HepG2 (cell line): ENCODE measurements around the gene TIFAB. TPM values are rescaled to one million over a fixed set of nuclear protein-coding genes. Genes with fewer than 3 reads are reported as not detected.

ENCODE experiments used
- BRD4 ChIP-seq: sonication (generic); formaldehyde crosslinking; IDR thresholded peaks from 2 replicates; pipeline ENCODE4 v1.4.0; 2020; ENCODE audit warnings: missing genetic modification reagents
- CREB1 ChIP-seq, 2 experiments: fragments of 450-650 bp in 1 of 2; IDR thresholded peaks; 2 replicates each; pipeline ENCODE4 v1.6.1; 2016 to 2017; ENCODE audit warnings: control low read depth in 1 of 2, mild to moderate bottlenecking in 1 of 2, missing compliant biosample characterization in 1 of 2, missing genetic modification characterization in 1 of 2
- HOXD1 ChIP-seq: sonication (generic); formaldehyde crosslinking; IDR thresholded peaks from 2 replicates; pipeline ENCODE4 v1.5.0; 2020; ENCODE audit warnings: missing genetic modification reagents
- JUNB ChIP-seq: sonication (generic); formaldehyde crosslinking; IDR thresholded peaks from 2 replicates; pipeline ENCODE4 v1.8.0; 2022; ENCODE audit warnings: missing genetic modification reagents, mild to moderate bottlenecking, borderline replicate concordance
- MEIS1 ChIP-seq: sonication (generic); formaldehyde crosslinking; IDR thresholded peaks from 2 replicates; pipeline ENCODE4 v1.9.0; 2021; ENCODE audit warnings: mild to moderate bottlenecking, missing genetic modification reagents, moderate library complexity, borderline replicate concordance
- NR3C1 ChIP-seq: sonication (generic); formaldehyde crosslinking; IDR thresholded peaks from 2 replicates; pipeline ENCODE4 v1.4.0; 2020; ENCODE audit warnings: missing genetic modification reagents
- POLR2AphosphoS5 ChIP-seq: IDR thresholded peaks from 2 replicates; pipeline ENCODE4 v1.6.1; 2012; ENCODE audit warnings: low read depth, low read length
- RBFOX2 ChIP-seq: fragments of 200-400 bp; formaldehyde crosslinking; IDR thresholded peaks from 2 replicates; pipeline ENCODE4 v1.6.1; 2017; ENCODE audit warnings: low read depth, mild to moderate bottlenecking, low read length
- RNF2 ChIP-seq: fragments of 450-650 bp; conservative IDR thresholded peaks from 2 replicates; pipeline ENCODE4 v1.6.1; 2016; ENCODE audit warnings: low read depth
- SMAD3 ChIP-seq: sonication (generic); formaldehyde crosslinking; IDR thresholded peaks from 2 replicates; pipeline ENCODE4 v1.4.0; 2020; ENCODE audit warnings: missing genetic modification reagents
- SMARCC2 ChIP-seq: fragments of 450-650 bp; IDR thresholded peaks from 2 replicates; pipeline ENCODE4 v1.6.1; 2017; ENCODE audit warnings: antibody characterized with exemption, mild to moderate bottlenecking
- ZNF331 ChIP-seq: sonication (generic); formaldehyde crosslinking; IDR thresholded peaks from 2 replicates; pipeline ENCODE4 v1.4.0; 2020; ENCODE audit warnings: missing genetic modification reagents
- ZNF33B ChIP-seq: sonication (generic); formaldehyde crosslinking; IDR thresholded peaks from 2 replicates; pipeline ENCODE4 v1.5.1; 2020; ENCODE audit warnings: mild to moderate bottlenecking, missing genetic modification reagents
- ZNF564 ChIP-seq: sonication (generic); formaldehyde crosslinking; IDR thresholded peaks from 2 replicates; pipeline ENCODE4 v1.8.1; 2023; ENCODE audit warnings: mild to moderate bottlenecking, missing genetic modification reagents
- ZNF589 ChIP-seq: sonication (generic); formaldehyde crosslinking; conservative IDR thresholded peaks from 2 replicates; pipeline ENCODE4 v1.8.0; 2022; ENCODE audit warnings: mild to moderate bottlenecking, moderate library complexity, missing genetic modification reagents
- ZNF629 ChIP-seq: sonication (generic); formaldehyde crosslinking; conservative IDR thresholded peaks from 2 replicates; pipeline ENCODE4 v1.5.0; 2020; ENCODE audit warnings: missing genetic modification reagents
- ZNF737 ChIP-seq: sonication (generic); formaldehyde crosslinking; IDR thresholded peaks from 2 replicates; pipeline ENCODE4 v1.5.0; 2020; ENCODE audit warnings: missing genetic modification reagents, mild to moderate bottlenecking, borderline replicate concordance
- ZNF891 ChIP-seq: sonication (generic); formaldehyde crosslinking; IDR thresholded peaks from 2 replicates; pipeline ENCODE4 v1.5.0; 2020; ENCODE audit warnings: mild to moderate bottlenecking, missing genetic modification reagents
- polyA plus RNA-seq, 8 experiments: library from polyadenylated mRNA; depleted of rRNA in 3 of 8; stranded (reverse) in 7 of 8; unstranded in 1 of 8; fragments of >200 nt; fragmentation: Illumina TruSeq in 4 of 8; extraction: Trizol in 4 of 8; gene quantifications; 2 replicates each; pipeline versions ENCODE4 v1.2.1 to v1.2.3, GENCODE V29; 2011 to 2016; ENCODE audit warnings: low read depth in 4 of 8, missing spikeins in 1 of 8, mixed read lengths in 1 of 8; ENCODE audit not compliant: insufficient read depth in 1 of 8
- total RNA-seq, 5 experiments: library from RNA; depleted of rRNA; stranded (reverse); fragments of >200 nt; fragmentation: Illumina TruSeq; extraction: Trizol; gene quantifications; 2 replicates each; pipeline ENCODE4 v1.2.3, GENCODE V29; 2016; ENCODE audit warnings: low read depth in 1 of 5
- TF ChIP-seq, protein P1 (sequence below): sonication (generic); formaldehyde crosslinking; IDR thresholded peaks from 2 replicates; pipeline ENCODE4 v1.9.0; 2022; ENCODE audit warnings: missing genetic modification reagents, mild to moderate bottlenecking, borderline replicate concordance
- TF ChIP-seq, protein P2 (sequence below): sonication (generic); formaldehyde crosslinking; IDR thresholded peaks from 2 replicates; pipeline ENCODE4 v1.5.0; 2020; ENCODE audit warnings: mild to moderate bottlenecking, missing genetic modification reagents
- TF ChIP-seq, protein P3 (sequence below), 2 experiments: sonication (generic) in 1 of 2; formaldehyde crosslinking in 1 of 2; IDR thresholded peaks; 2 replicates each; pipeline versions ENCODE4 v1.6.1 to v1.9.0; 2014 to 2022; ENCODE audit warnings: antibody characterized with exemption in 1 of 2, borderline replicate concordance in 1 of 2, inconsistent platforms in 1 of 2, low read depth in 1 of 2, missing genetic modification reagents in 1 of 2

Gene TIFAB
- total and polyA plus RNA-seq, 2 of the 13 experiments (the other 11 are each of a cell fraction or from before 2014, with no cell fraction given) = not detected

DNA sequence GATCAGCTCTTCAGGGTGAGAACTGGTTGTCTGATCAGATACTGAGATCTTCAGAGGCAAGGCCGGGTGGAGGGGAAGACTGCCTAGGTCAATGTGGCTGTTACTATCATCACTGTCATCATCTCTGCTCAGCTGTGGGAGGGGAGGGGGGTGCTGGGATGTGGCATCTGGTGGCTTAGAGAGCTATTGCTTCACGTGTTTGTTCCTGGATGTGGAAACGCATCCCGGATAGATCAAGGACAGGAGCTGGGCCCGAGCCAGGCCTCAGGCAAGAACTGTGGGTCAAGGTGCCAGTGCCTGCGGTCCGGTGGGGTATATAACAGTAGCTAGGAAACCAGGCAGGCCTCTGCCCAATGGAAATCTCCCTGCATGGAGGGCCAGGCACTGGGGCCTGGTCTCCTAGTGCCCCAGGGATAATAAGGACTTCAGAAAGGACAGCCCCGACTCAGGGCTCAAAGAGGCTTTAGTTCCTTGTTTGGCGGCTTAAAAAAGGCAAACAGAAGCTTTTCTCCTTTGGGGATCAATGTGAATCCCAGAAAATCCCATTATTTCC lies 30.3 kb upstream of the TIFAB start (continued):
- TF ChIP-seq SMAD3 (CRISPR knock-in tag) = peak; percentile 77; the same call in 1 of the 2 replicates
- no peak for TF ChIP-seq ZNF891 (CRISPR knock-in tag)
- no peak for TF ChIP-seq NR3C1 (CRISPR knock-in tag)
- TF ChIP-seq JUNB (CRISPR knock-in tag) = no peak
- TF ChIP-seq ZNF737 (CRISPR knock-in tag) = no peak
- TF ChIP-seq, protein P1, sequence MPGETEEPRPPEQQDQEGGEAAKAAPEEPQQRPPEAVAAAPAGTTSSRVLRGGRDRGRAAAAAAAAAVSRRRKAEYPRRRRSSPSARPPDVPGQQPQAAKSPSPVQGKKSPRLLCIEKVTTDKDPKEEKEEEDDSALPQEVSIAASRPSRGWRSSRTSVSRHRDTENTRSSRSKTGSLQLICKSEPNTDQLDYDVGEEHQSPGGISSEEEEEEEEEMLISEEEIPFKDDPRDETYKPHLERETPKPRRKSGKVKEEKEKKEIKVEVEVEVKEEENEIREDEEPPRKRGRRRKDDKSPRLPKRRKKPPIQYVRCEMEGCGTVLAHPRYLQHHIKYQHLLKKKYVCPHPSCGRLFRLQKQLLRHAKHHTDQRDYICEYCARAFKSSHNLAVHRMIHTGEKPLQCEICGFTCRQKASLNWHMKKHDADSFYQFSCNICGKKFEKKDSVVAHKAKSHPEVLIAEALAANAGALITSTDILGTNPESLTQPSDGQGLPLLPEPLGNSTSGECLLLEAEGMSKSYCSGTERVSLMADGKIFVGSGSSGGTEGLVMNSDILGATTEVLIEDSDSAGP (CRISPR knock-in tag) = peak; percentile 57
- TF ChIP-seq MEIS1 (CRISPR knock-in tag) = peak; percentile 88; the same call in 1 of the 2 replicates
- no peak for TF ChIP-seq RBFOX2
- TF ChIP-seq ZNF589 (CRISPR knock-in tag) = no peak
- TF ChIP-seq, protein P2, sequence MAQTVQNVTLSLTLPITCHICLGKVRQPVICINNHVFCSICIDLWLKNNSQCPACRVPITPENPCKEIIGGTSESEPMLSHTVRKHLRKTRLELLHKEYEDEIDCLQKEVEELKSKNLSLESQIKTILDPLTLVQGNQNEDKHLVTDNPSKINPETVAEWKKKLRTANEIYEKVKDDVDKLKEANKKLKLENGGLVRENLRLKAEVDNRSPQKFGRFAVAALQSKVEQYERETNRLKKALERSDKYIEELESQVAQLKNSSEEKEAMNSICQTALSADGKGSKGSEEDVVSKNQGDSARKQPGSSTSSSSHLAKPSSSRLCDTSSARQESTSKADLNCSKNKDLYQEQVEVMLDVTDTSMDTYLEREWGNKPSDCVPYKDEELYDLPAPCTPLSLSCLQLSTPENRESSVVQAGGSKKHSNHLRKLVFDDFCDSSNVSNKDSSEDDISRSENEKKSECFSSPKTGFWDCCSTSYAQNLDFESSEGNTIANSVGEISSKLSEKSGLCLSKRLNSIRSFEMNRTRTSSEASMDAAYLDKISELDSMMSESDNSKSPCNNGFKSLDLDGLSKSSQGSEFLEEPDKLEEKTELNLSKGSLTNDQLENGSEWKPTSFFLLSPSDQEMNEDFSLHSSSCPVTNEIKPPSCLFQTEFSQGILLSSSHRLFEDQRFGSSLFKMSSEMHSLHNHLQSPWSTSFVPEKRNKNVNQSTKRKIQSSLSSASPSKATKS (CRISPR knock-in tag) = no peak
- no peak for TF ChIP-seq HOXD1
- TF ChIP-seq POLR2AphosphoS5 = no peak
- TF ChIP-seq BRD4 (CRISPR knock-in tag) = no peak
- TF ChIP-seq RNF2 = no peak
- no peak for TF ChIP-seq SMARCC2
- TF ChIP-seq ZNF331 (CRISPR knock-in tag) = peak; percentile 82; the same call in 1 of the 2 replicates
- TF ChIP-seq, protein P3, sequence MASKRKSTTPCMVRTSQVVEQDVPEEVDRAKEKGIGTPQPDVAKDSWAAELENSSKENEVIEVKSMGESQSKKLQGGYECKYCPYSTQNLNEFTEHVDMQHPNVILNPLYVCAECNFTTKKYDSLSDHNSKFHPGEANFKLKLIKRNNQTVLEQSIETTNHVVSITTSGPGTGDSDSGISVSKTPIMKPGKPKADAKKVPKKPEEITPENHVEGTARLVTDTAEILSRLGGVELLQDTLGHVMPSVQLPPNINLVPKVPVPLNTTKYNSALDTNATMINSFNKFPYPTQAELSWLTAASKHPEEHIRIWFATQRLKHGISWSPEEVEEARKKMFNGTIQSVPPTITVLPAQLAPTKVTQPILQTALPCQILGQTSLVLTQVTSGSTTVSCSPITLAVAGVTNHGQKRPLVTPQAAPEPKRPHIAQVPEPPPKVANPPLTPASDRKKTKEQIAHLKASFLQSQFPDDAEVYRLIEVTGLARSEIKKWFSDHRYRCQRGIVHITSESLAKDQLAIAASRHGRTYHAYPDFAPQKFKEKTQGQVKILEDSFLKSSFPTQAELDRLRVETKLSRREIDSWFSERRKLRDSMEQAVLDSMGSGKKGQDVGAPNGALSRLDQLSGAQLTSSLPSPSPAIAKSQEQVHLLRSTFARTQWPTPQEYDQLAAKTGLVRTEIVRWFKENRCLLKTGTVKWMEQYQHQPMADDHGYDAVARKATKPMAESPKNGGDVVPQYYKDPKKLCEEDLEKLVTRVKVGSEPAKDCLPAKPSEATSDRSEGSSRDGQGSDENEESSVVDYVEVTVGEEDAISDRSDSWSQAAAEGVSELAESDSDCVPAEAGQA (IDR thresholded peaks at IDR 0.05; ENCODE audit: low read depth) = no peak; the same call in 1 of the 2 replicates
- TF ChIP-seq, protein P3 (CRISPR knock-in tag; IDR thresholded peaks at IDR 0.05; ENCODE audit: borderline replicate concordance) = no peak
- TF ChIP-seq ZNF564 = no peak
- 0 out of 2 replicates have a peak, but pooled peaks have one; percentile 12 for TF ChIP-seq ZNF629
- TF ChIP-seq ZNF33B (CRISPR knock-in tag) = no peak
- no peak for TF ChIP-seq CREB1 (IDR thresholded peaks at IDR 0.05)
- TF ChIP-seq CREB1 (CRISPR knock-in tag; IDR thresholded peaks at IDR 0.05) = no peak
